Stimulated activated naive CD8-positive, alpha-beta T cell treated with anti-CD3 and anti-CD28 coated beads, Interleukin-15, Interleukin-2, amounts not matched to agents 100 U/mL and 50 U/mL, for 24 hours (primary cell): Measurements from ENCODE around the gene MRFAP1.
"Not testable (repeated sequence)": the region's sequence is repeated elsewhere in the genome, so short reads cannot be mapped to it uniquely, and the experiment has no call there.

Experiments used
- ATAC-seq: fragments of 150-1000 bp; cut with Tn5 transposase; one replicate; pipeline ENCODE4 v1.10.0; 2021
- DNase-seq: peaks from one replicate; pipeline ENCODE4 v3.0.0; 2021

MRFAP1 gene

GRCh38 chr4:6668391-6668790 lies 27.9 kb downstream of the MRFAP1 start:
- ATAC-seq, result no peak
- no peak for DNase-seq

- no peak for ATAC-seq
Observed at GRCh38 chr4:6671648-6672047, 31.2 kb downstream of the MRFAP1 start.

GRCh38 chr4:6672131-6672530 lies 31.6 kb downstream of the MRFAP1 start:
- DNase-seq, result no peak
- ATAC-seq, result no peak

More at GRCh38 chr4:6671648-6672047, 31.2 kb downstream of the MRFAP1 start:
- no peak for DNase-seq

GRCh38 chr4:6672541-6673190 lies 32.2 kb downstream of the MRFAP1 start:
- not testable (repeated sequence) for ATAC-seq, DNase-seq

- ATAC-seq (peak; percentile 3), DNase-seq (peak; percentile 45)
Observed at GRCh38 chr4:6673191-6673659, 32.7 kb downstream of the MRFAP1 start.

GRCh38 chr4:6673660-6674499 lies 33.4 kb downstream of the MRFAP1 start:
- ATAC-seq (peak; percentile 77), DNase-seq (peak; percentile 95)

- DNase-seq (peak; percentile 58), ATAC-seq (peak; percentile 16)
Observed at GRCh38 chr4:6674500-6675149, 34.1 kb downstream of the MRFAP1 start.

- DNase-seq (no peak), ATAC-seq (no peak)
Observed at GRCh38 chr4:6676722-6677558, 36.5 kb downstream of the MRFAP1 start.

GRCh38 chr4:6680372-6681034 lies 40.0 kb downstream of the MRFAP1 start:
- ATAC-seq, result no peak
- DNase-seq, result no peak

- no peak for DNase-seq
Observed at GRCh38 chr4:6681191-6681590, 40.7 kb downstream of the MRFAP1 start.

GRCh38 chr4:6682862-6683590 lies 42.5 kb downstream of the MRFAP1 start:
- ATAC-seq (no peak), DNase-seq (no peak)

More at GRCh38 chr4:6681191-6681590, 40.7 kb downstream of the MRFAP1 start:
- ATAC-seq, result no peak

- DNase-seq (no peak), ATAC-seq (no peak)
Observed at GRCh38 chr4:6684656-6685055, 44.2 kb downstream of the MRFAP1 start.

GRCh38 chr4:6686104-6686787 lies 45.8 kb downstream of the MRFAP1 start:
- ATAC-seq (no peak), DNase-seq (no peak)

- no peak for DNase-seq
Observed at GRCh38 chr4:6687947-6688878, 47.7 kb downstream of the MRFAP1 start.

GRCh38 chr4:6688879-6689505 lies 48.5 kb downstream of the MRFAP1 start:
- DNase-seq, result peak; percentile 81
- ATAC-seq, result peak; percentile 94

More at GRCh38 chr4:6687947-6688878, 47.7 kb downstream of the MRFAP1 start:
- no peak for ATAC-seq

GRCh38 chr4:6689506-6689960 lies 49.0 kb downstream of the MRFAP1 start:
- DNase-seq (no peak), ATAC-seq (peak; percentile 2)
